ENCODE measurements around the gene TSPAN10. TPM values are rescaled to one million over a fixed set of nuclear protein-coding genes. Genes with fewer than 3 reads are reported as not detected.

The TSPAN10 gene
- polyA plus RNA-seq, 4 donors: 2.0 to 6.9 (median 2.2) TPM

DNA sequence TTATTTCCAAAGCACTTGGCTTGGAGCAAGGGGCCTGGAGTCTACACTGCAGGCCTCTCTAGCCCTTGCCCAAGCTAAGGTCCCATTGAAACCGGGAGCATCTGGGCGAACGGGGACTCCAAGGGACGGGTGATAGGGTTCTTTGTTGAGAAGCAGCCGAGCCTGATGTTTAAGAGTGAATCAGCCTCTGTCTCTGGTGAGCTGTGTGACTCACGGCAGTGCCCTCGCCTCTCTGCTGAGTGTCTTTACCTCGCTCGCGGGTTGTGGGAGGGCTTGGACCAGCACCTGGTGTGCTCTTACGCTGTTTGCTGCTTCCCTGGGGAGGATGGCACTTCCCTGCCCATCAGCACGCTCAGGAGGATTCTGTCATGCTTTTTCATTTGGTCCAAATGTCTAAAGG, 48.1 kb downstream of the TSPAN10 start:
- no peak for DNase-seq (ENCODE audit: low read depth in 4 of 4, low spot score in 3 of 4)

DNA sequence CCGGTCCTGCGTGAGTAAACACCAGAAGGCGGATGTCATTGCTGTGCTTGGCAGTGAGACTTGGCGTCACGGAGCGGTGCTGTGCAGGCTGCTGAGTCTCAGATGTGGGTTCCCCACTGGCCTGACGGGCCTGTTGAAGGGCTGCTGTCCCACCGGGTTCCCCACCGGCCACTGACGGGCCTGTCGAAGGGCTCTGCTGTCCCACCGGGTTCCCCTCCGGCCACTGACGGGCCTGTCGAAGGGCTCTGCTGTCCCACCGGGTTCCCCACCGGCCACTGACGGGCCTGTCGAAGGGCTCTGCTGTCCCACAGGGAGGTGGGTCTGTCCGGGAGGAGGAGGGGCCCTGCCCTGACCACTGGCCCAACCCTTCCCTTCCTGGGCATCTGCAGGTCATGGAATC, 49.6 kb downstream of the TSPAN10 start:
- no peak for DNase-seq (ENCODE audit: low read depth in 4 of 4, low spot score in 3 of 4)

DNA sequence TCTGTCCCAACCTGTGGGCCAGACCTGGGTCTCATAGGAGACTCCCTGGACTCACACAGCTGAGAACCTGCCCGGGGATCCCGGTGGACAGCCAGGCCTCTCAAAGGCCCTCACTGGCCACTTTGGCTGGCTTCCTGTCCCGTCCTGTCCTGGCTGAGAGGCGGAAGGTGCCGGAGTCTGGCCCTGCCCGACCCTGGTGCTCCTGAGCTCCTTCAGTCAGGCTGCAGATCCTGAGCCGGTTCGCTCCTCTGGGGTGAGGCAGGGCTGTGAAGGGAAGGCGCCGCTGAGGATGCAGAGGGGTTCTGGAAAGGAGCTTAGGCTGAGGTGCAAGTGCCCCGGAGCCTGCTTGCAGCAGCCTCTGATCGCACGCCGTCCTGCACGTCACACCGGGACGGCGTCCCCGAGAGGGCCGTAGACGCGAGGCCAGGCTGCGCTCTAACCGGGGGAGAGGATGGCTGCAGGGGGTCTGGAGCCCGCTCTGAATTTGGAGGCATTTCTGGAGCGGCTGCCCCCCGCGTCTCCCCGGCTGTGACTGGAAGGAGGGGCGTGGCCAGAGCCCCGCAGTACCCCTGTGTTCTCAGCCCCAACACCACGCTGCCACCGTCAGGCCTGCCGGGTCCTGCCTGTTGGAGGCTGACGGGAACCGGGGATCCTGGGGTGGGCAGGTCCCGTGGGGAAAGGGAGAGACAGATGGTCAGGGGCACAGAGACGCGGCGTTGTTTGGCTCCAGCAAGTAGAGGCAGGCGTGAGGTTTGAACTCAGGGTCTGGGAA, 51.0 kb downstream of the TSPAN10 start:
- no peak for DNase-seq (ENCODE audit: low read depth in 4 of 4, low spot score in 3 of 4)

DNA sequence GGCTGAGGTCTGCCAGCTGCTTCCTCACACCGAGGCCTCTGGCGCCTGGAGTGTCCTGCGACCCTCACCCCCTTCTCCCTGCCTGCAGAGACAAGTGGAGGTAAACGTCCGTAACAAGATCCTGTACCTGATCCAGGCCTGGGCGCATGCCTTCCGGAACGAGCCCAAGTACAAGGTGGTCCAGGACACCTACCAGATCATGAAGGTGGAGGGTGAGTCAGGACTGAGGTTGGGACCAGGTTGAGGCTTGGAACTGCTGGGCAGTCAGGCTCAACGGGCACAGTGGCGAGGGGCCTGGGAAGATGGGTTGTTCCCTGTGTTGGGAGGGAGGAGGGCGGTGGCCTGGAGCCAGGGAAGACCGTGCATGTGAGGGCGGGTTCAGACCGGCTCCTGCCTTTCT, 51.6 kb downstream of the TSPAN10 start:
- DNase-seq (ENCODE audit: low read depth in 4 of 4, low spot score in 3 of 4): no peak

DNA sequence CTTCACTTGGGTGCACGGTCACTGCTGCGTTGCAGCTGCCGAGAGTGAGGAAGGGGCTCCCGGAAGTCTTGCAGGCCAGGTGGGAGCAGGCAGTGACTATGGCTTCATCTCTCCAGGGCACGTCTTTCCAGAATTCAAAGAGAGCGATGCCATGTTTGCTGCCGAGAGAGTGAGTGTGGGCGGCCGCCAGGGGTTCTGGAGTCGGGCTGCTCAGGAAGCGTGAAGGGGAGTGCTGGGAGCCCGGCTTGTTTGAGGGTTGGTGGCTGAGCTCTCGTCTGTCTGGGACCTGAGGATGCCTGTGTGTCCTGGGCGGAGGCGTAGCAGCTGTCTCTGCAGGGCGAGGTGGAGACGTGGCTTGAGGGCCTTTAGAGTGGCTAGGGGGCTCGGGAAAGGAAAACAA, 53.1 kb downstream of the TSPAN10 start:
- DNase-seq (ENCODE audit: low read depth in 4 of 4, low spot score in 3 of 4): no peak

DNA sequence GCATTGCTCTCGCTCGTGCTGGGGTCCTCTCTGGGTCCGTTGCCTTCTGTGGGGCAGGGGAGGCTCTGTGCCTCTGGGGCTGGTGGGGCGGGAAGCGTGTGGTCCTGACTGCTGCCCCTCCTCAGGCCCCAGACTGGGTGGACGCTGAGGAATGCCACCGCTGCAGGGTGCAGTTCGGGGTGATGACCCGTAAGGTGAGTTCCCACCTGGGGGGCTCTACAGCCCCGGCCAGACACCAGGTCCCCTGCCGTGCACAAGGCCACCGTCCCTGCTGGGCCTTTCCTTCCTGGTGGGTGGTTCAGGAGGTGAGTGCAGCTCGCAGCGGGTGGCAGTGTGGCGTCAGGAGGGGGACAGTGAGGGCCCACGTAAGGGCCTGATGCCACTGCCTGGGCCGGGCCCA, 53.6 kb downstream of the TSPAN10 start:
- no peak for DNase-seq (ENCODE audit: low read depth in 4 of 4, low spot score in 3 of 4)

DNA sequence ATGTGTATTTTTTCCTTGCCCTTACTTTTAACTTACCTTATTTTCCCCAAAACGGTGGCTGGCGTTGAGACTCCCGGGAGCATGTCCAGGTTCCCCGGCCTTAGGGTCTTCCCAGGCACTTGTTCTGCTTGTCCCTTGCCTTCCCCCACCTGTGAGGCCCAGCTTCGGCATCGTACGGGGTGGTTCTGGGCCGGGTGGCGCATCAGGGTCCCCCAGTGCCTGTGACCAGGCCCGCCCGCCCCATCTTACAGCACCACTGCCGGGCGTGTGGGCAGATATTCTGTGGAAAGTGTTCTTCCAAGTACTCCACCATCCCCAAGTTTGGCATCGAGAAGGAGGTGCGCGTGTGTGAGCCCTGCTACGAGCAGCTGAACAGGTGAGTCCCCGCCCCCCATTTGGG, 54.2 kb downstream of the TSPAN10 start:
- DNase-seq (ENCODE audit: low read depth in 4 of 4, low spot score in 3 of 4): no peak

DNA sequence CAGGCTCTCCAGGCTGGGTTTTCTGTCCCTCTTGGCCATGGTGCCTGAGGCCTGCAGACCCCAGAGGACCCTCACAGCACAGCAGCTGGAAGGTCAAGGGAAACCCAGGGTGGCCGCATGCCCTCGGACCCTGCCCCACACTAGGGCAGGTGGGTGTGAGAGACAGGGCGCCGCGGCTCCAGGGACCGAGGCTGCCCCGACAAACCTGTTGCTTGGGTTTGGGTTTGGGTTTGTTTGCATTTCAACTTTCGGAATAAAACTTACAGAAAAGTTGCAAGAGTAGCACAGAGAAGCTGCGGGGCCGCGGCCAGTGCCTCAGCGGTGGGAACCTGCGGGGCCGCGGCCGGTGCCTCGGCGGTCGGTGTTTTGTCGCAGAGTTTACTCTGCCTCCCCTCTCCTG, 54.6 kb downstream of the TSPAN10 start:
- DNase-seq (ENCODE audit: low read depth in 4 of 4, low spot score in 3 of 4): no peak

DNA sequence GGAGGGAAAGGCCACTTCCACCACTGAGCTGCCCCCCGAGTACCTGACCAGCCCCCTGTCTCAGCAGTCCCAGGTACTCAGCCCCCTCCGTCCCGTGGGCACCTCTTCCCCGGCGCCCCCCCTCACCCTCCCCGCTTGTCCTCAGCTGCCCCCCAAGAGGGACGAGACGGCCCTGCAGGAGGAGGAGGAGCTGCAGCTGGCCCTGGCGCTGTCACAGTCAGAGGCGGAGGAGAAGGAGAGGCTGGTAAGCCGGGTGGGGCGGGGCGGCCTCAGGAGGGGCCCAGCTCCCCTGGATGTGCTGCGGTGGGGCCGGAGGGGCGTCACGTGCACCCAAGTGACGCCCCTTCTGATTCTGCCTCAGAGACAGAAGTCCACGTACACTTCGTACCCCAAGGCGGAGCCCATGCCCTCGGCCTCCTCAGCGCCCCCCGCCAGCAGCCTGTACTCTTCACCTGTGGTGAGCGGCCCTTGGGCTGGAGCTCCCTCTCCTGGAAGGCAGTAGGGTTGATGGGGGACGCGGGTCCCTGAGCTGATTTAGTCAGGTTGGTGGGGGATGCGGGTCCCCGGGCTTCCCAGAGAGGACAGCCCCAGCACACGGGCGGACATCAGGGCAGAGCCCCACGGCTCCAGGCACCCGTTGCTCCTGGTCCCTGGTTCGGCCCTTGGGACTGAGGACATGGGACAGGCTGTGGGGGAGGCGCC, 56.7 kb downstream of the TSPAN10 start:
- DNase-seq (ENCODE audit: low read depth in 4 of 4, low spot score in 3 of 4): no peak

DNA sequence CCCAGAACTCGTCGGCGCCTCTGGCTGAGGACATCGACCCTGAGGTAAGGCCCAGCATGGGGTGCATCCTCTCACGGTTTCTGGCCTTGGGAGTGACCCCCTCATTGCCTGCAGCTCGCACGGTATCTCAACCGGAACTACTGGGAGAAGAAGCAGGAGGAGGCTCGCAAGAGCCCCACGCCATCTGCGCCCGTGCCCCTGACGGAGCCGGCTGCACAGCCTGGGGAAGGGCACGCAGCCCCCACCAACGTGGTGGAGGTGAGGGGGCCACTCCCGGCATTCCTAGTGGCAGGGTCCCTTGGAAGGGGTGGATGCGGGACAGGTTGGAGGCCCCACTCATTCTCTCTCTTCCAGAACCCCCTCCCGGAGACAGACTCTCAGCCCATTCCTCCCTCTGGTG, 57.8 kb downstream of the TSPAN10 start:
- DNase-seq (ENCODE audit: low read depth in 4 of 4, low spot score in 3 of 4): no peak

DNA sequence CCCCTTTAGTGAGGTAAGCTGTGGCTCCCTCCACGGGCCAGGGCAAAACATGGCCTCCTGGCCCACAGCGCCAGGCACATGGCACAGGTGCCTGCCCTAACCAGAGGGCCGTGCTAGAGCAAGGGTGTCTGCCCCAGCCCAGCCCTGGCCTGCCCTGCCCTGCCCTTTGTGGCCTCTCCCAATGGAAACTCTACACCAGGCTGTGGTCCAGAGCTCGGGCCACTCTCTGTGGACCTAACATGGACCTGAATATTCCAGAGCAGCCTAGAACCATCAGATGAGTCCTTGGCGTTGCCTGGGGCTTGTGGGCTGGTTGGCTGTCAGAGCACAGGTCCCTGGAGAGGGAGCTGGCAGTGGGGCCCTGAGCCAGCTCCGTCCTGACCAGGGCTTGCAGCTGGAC, 58.2 kb downstream of the TSPAN10 start:
- DNase-seq (ENCODE audit: low read depth in 4 of 4, low spot score in 3 of 4): no peak

DNA sequence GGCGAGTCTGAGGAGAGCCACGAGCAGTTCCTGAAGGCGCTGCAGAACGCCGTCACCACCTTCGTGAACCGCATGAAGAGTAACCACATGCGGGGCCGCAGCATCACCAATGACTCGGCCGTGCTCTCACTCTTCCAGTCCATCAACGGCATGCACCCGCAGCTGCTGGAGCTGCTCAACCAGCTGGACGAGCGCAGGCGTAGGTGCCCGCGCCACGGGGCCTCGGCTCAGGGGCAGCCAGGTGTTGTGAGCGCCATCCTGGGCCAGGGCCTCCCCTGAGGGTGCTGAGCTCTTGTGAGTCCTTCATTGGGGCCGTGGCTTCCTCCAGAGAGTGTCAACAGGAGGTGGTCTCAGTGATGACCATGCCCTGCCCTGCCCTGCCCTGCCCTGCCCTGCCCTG, 58.8 kb downstream of the TSPAN10 start:
- no peak for DNase-seq (ENCODE audit: low read depth in 4 of 4, low spot score in 3 of 4)

DNA sequence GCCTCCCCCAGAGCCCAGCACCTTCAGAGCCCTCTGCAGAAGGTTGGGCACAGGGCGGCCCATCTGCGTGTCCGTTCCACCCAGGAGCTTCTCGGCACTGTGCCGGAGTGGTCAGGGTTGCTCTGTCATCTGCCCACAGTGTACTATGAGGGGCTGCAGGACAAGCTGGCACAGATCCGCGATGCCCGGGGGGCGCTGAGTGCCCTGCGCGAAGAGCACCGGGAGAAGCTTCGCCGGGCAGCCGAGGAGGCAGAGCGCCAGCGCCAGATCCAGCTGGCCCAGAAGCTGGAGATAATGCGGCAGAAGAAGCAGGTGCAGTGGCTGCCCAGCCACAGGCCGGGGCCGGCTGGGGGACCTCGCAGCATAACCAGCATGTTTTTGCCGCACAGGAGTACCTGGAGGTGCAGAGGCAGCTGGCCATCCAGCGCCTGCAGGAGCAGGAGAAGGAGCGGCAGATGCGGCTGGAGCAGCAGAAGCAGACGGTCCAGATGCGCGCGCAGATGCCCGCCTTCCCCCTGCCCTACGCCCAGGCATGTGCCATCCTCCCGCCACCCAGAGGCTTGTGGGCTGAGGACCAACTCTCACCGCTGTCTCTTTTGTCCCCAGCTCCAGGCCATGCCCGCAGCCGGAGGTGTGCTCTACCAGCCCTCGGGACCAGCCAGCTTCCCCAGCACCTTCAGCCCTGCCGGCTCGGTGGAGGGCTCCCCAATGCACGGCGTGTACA, 59.4 kb downstream of the TSPAN10 start:
- no peak for DNase-seq (ENCODE audit: low read depth in 4 of 4, low spot score in 3 of 4)

DNA sequence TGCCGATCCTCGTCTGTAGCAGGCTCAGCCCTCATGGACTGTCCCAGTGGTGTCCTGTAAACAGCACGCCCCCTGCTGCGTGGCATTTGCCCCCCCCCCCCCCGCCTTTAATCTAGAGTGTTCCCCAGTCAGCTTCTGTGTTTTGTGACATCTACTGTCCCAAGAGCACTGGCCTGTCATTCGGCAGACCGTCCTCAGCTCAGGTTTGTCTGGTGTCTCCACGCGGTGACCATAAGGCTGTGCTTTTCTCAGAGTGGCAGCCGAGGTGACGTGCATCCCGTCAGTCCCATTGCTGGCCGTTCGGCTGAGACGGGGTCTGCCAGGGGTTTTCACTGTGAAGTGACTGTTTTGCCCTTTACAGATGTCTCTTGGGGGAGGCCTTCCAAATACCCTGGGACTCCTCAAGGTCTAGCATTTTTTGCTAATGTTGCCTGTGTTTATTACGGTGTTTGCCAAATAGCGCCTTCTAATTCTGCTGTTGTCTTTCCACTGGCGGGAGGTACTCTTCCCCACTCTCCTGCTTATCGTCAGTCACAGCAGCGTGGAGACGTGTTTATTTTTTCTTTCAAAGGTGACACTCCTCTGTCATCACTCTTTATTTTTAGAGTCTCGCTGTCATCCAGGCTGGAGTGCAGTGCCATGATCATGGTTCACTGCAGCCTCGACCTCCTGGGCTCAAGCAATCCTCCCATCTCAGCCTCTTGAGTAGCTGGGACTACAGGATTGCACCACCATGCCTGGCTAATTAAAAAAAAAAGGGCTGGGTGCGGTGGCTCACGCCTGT, 60.5 kb downstream of the TSPAN10 start:
- no peak for DNase-seq (ENCODE audit: low read depth in 4 of 4, low spot score in 3 of 4)

Other genes starting within 250 kb of the TSPAN10 start
- 10 to 100 TPM; 15.3 to 31.2 (median 17.6) TPM for gene BAHCC1, start 241.7 kb upstream of the TSPAN10 start, polyA plus RNA-seq (ENCODE audit: insufficient read length in 4 of 4)
- gene ACTG1, start 124.4 kb upstream of the TSPAN10 start, polyA plus RNA-seq (ENCODE audit: insufficient read length in 4 of 4): 1,000 to 10,000 TPM; 2,973 to 3,218 (median 3,183) TPM
- gene FSCN2, start 108.8 kb upstream of the TSPAN10 start, polyA plus RNA-seq (ENCODE audit: insufficient read length in 4 of 4): 1 to 10 TPM; 1.2 to 2.5 (median 1.7) TPM
- 10 to 100 TPM; 19.0 to 37.2 (median 24.3) TPM for gene FAAP100, start 84.8 kb upstream of the TSPAN10 start, polyA plus RNA-seq (ENCODE audit: insufficient read length in 4 of 4)
- 10 to 100 TPM; 45.0 to 70.0 (median 57.1) TPM for gene NPLOC4, start 84 bp upstream of the TSPAN10 start, polyA plus RNA-seq (ENCODE audit: insufficient read length in 4 of 4)
- 10 to 100 TPM in 3 of 4 donors, 1 to 10 TPM in 1; 6.2 to 15.0 (median 13.1) TPM for gene PDE6G, start 19.3 kb downstream of the TSPAN10 start, polyA plus RNA-seq (ENCODE audit: insufficient read length in 4 of 4)
- gene OXLD1, start 29.4 kb downstream of the TSPAN10 start, polyA plus RNA-seq (ENCODE audit: insufficient read length in 4 of 4): 10 to 100 TPM in 3 of 4 donors, 1 to 10 TPM in 1; 9.6 to 21.6 (median 12.3) TPM
- 10 to 100 TPM in 3 of 4 donors, 1 to 10 TPM in 1; 9.6 to 18.5 (median 14.0) TPM for gene CCDC137, start 29.5 kb downstream of the TSPAN10 start, polyA plus RNA-seq (ENCODE audit: insufficient read length in 4 of 4)
- 10 to 100 TPM; 34.7 to 52.6 (median 43.6) TPM for gene ARL16, start 46.6 kb downstream of the TSPAN10 start, polyA plus RNA-seq (ENCODE audit: insufficient read length in 4 of 4)
- gene HGS, start 46.8 kb downstream of the TSPAN10 start, polyA plus RNA-seq (ENCODE audit: insufficient read length in 4 of 4): 100 to 1,000 TPM in 1 of 4 donors, 10 to 100 TPM in 3; 88.9 to 110 (median 96.0) TPM
- 10 to 100 TPM; 26.8 to 53.8 (median 41.6) TPM for gene MRPL12, start 66.2 kb downstream of the TSPAN10 start, polyA plus RNA-seq (ENCODE audit: insufficient read length in 4 of 4)
- 10 to 100 TPM in 3 of 4 donors, 1 to 10 TPM in 1; 7.1 to 20.5 (median 12.5) TPM for gene SLC25A10, start 75.1 kb downstream of the TSPAN10 start, polyA plus RNA-seq (ENCODE audit: insufficient read length in 4 of 4)
- 10 to 100 TPM in 2 of 4 donors, 1 to 10 TPM in 2; 1.2 to 18.6 (median 9.1) TPM for gene GCGR, start 167.0 kb downstream of the TSPAN10 start, polyA plus RNA-seq (ENCODE audit: insufficient read length in 4 of 4)
- 100 to 1,000 TPM in 1 of 4 donors, 10 to 100 TPM in 3; 76.5 to 114 (median 90.4) TPM for gene MCRIP1, start 196.1 kb downstream of the TSPAN10 start, polyA plus RNA-seq (ENCODE audit: insufficient read length in 4 of 4)
- gene PPP1R27, start 197.9 kb downstream of the TSPAN10 start, polyA plus RNA-seq (ENCODE audit: insufficient read length in 4 of 4): under 1 TPM in 3 of 4 donors, not detected in 1; 0.14 to 0.58 (median 0.26) TPM
- 100 to 1,000 TPM; 409 to 482 (median 447) TPM for gene P4HB, start 223.3 kb downstream of the TSPAN10 start, polyA plus RNA-seq (ENCODE audit: insufficient read length in 4 of 4)
- gene ARHGDIA, start 234.1 kb downstream of the TSPAN10 start, polyA plus RNA-seq (ENCODE audit: insufficient read length in 4 of 4): 100 to 1,000 TPM; 165 to 238 (median 183) TPM